ENCODE measurements around the gene CTNS.

DNA sequence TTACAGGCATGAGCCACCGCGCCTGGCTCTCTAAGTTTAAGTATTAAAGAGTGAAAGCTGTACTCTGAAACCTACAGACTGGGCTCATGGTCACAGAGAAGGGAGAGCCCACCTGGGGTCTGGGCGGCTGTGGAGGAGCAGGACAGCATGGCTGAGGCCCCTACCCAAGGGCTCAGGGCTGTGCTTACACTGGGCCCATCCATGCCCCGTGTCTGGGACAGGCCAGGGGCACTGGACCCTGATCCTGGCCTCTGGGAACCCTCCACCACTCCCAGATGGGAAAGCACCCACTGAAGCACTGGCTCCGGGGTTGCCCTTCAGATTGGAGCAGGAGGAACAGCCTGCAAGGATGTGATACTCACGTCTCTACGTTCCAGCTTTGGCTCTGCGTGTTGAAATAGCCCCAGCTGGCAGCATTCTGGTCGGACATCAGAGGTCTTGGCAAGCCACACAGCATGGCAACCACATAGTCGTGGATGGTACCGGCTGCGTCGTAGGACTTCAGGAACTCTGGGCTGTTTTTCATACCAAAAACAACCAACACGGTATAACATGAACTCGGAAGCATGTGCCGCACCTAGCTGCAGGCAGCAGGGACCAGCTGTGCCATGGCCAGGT lies 13.5 kb upstream of the CTNS start:
- TF ChIP-seq, protein P1, sequence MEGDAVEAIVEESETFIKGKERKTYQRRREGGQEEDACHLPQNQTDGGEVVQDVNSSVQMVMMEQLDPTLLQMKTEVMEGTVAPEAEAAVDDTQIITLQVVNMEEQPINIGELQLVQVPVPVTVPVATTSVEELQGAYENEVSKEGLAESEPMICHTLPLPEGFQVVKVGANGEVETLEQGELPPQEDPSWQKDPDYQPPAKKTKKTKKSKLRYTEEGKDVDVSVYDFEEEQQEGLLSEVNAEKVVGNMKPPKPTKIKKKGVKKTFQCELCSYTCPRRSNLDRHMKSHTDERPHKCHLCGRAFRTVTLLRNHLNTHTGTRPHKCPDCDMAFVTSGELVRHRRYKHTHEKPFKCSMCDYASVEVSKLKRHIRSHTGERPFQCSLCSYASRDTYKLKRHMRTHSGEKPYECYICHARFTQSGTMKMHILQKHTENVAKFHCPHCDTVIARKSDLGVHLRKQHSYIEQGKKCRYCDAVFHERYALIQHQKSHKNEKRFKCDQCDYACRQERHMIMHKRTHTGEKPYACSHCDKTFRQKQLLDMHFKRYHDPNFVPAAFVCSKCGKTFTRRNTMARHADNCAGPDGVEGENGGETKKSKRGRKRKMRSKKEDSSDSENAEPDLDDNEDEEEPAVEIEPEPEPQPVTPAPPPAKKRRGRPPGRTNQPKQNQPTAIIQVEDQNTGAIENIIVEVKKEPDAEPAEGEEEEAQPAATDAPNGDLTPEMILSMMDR (conservative IDR thresholded peaks at IDR 0.05 in 1 of 2, IDR thresholded peaks at IDR 0.05 in 1 of 2; ENCODE audit: extremely low read depth in 1 of 2, insufficient read depth in 1 of 2, low read depth in 1 of 2, low read length in 2 of 2), result no peak
- no peak for TF ChIP-seq EZH2 (IDR thresholded peaks at IDR 0.05; ENCODE audit: borderline replicate concordance, low read length)
